T-helper 1 cell treated with Interleukin-12 subunit alpha and Interleukin-12 subunit beta and Interleukin-4 antibody, amounts not matched to agents 30 μg/mL and 1 μg/mL, for 36 hours (primary cell): ENCODE data around the gene SND1.

Source experiments
- H3K27ac Mint-ChIP-seq: one replicate; pipeline ENCODE4 v1.8.0; 2021; ENCODE audit warnings: mild to moderate bottlenecking, mixed read lengths
- H3K27me3 Mint-ChIP-seq: one replicate; pipeline ENCODE4 v1.8.0; 2021; ENCODE audit warnings: low read depth, mixed read lengths
- H3K36me3 Mint-ChIP-seq: one replicate; pipeline ENCODE4 v1.8.0; 2021; ENCODE audit warnings: low read depth, mixed read lengths
- H3K4me1 Mint-ChIP-seq: one replicate; pipeline ENCODE4 v1.8.0; 2021; ENCODE audit warnings: low read depth, mixed read lengths
- H3K4me3 Mint-ChIP-seq: one replicate; pipeline ENCODE4 v1.8.0; 2021; ENCODE audit warnings: mild to moderate bottlenecking, moderate library complexity, mixed read lengths
- H3K9me3 Mint-ChIP-seq: one replicate; pipeline ENCODE4 v1.8.0; 2021; ENCODE audit warnings: mixed read lengths

The SND1 gene

GRCh38 chr7:127940381-127941160 is 288.6 kb downstream of the SND1 start:
- H3K9me3 Mint-ChIP-seq: no peaks in the 10 kb centered on the region

GRCh38 chr7:127941476-127942210 is 289.6 kb downstream of the SND1 start:
- peaks cover 10% of the 10 kb centered on the region for H3K36me3 Mint-ChIP-seq
- H3K27me3 Mint-ChIP-seq: no peaks in the 10 kb centered on the region
- no peak overlapping the region for H3K27ac Mint-ChIP-seq
- no peak overlapping the region for H3K4me3 Mint-ChIP-seq
- no peaks in the 10 kb centered on the region for H3K9me3 Mint-ChIP-seq
- H3K4me1 Mint-ChIP-seq: peaks cover 3% of the 10 kb centered on the region

More at GRCh38 chr7:127940381-127941160, 288.6 kb downstream of the SND1 start:
- Mint-ChIP-seq H3K4me3 (no peak overlapping the region), H3K36me3 (peaks cover 7% of the 10 kb centered on the region), H3K4me1 (no peaks in the 10 kb centered on the region), H3K27ac (no peak overlapping the region), H3K27me3 (no peaks in the 10 kb centered on the region)

- no peak overlapping the region for H3K27ac Mint-ChIP-seq
- H3K4me1 Mint-ChIP-seq: peaks cover 3% of the 10 kb centered on the region
- peaks cover 8% of the 10 kb centered on the region for H3K36me3 Mint-ChIP-seq
- no peaks in the 10 kb centered on the region for H3K9me3 Mint-ChIP-seq
- H3K4me3 Mint-ChIP-seq: no peak overlapping the region
- H3K27me3 Mint-ChIP-seq: no peaks in the 10 kb centered on the region
These were observed 291.8 kb downstream of the SND1 start for GRCh38 chr7:127943541-127944521.

GRCh38 chr7:127946111-127946510 is 294.1 kb downstream of the SND1 start:
- H3K27me3 Mint-ChIP-seq: no peaks in the 10 kb centered on the region
- H3K4me1 Mint-ChIP-seq: peaks cover 3% of the 10 kb centered on the region
- H3K9me3 Mint-ChIP-seq: no peaks in the 10 kb centered on the region
- H3K36me3 Mint-ChIP-seq: peaks cover 7% of the 10 kb centered on the region
- no peak overlapping the region for H3K4me3 Mint-ChIP-seq
- H3K27ac Mint-ChIP-seq: no peak overlapping the region

- Mint-ChIP-seq H3K27ac (no peak overlapping the region), H3K36me3 (peaks cover 7% of the 10 kb centered on the region), H3K4me1 (peaks cover 3% of the 10 kb centered on the region)
These were observed 294.9 kb downstream of the SND1 start for GRCh38 chr7:127946847-127947246.

GRCh38 chr7:127948312-127948711 is 296.3 kb downstream of the SND1 start:
- H3K27me3 Mint-ChIP-seq: no peaks in the 10 kb centered on the region
- no peak overlapping the region for H3K4me3 Mint-ChIP-seq
- no peaks in the 10 kb centered on the region for H3K9me3 Mint-ChIP-seq
- peaks cover 3% of the 10 kb centered on the region for H3K4me1 Mint-ChIP-seq
- H3K36me3 Mint-ChIP-seq: peaks cover 5% of the 10 kb centered on the region
- H3K27ac Mint-ChIP-seq: no peak overlapping the region

More at GRCh38 chr7:127946847-127947246, 294.9 kb downstream of the SND1 start:
- no peak overlapping the region for H3K4me3 Mint-ChIP-seq
- H3K9me3 Mint-ChIP-seq: no peaks in the 10 kb centered on the region
- H3K27me3 Mint-ChIP-seq: no peaks in the 10 kb centered on the region

DNA sequence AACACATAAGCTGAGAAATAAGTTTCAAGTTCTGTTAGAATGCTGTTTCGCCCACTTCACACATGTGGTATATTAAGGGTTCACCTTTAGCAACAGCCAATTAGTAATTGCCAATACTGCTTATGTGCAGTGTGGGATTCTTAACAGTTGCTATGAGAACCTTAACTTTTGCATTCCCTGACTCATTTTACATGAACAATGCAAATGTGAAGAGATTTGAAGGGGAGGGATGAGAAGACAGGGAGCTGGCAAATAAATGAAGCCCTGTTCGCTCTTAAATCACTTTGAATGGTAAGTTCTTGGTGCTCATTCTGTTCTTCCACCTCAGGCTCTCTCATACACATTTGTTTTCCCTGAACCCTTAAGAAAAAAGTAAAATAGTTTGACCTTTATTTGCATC is 296.9 kb downstream of the SND1 start:
- Mint-ChIP-seq H3K4me3 (no peak overlapping the region), H3K36me3 (peaks cover 3% of the 10 kb centered on the region), H3K27me3 (no peaks in the 10 kb centered on the region), H3K9me3 (no peaks in the 10 kb centered on the region), H3K4me1 (peaks cover 3% of the 10 kb centered on the region), H3K27ac (no peak overlapping the region)

DNA sequence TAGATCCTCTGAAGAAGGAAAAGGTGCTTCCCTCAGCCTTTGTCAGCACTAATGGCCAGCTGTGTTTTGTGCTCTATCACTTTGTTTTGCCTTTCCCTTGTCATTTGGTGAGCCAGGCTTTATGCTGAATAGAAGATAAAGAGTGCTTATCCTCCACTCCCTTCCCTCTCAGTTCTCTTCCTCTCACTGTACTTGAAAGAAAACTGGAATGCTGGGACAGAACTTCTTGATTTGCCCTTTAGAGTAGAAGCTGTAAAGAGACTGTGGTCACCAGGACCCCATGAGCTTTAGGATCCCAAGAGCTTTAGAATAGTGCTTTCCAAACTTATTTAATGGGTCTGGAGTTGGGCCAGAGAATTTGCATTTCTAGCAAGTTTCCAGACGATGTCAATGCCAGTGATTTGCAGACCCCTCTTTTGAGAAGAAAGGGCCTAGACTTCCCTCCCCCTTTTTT is 297.8 kb downstream of the SND1 start:
- Mint-ChIP-seq H3K9me3 (no peaks in the 10 kb centered on the region), H3K36me3 (peaks cover 3% of the 10 kb centered on the region), H3K4me1 (peaks cover 3% of the 10 kb centered on the region), H3K4me3 (no peak overlapping the region), H3K27me3 (no peaks in the 10 kb centered on the region), H3K27ac (no peak overlapping the region)

DNA sequence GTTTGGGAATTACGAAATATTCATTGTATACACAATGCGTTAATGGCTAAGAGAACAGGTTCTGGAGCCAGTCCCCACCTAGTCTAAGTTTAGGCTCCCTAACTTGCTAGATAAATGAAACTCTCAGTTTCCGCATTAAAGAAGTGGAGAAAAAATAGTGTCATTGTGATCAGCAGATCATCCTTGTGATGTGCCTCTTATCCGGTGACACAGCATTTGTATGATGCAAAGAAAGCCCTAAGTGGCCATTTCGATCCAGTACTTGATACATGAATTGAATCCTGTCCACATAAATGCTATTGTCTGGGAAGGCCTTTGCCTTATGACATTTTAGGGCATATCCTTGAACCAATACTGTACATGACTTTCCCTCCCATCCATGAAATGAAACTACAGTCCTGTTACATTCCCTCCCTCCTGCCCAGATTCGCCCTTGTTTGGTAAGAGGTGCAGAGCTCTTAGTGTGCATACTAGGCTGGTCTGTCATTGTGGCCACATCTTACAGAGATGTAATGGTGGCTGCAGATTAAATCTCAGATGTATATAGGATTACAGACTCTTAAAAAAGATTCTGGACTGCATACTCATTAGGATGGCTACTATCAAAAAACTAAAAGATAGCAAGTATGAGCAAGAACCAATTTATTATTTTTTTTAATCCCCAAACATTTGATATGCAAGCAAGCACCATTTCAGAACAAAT is 298.4 kb downstream of the SND1 start:
- H3K27me3 Mint-ChIP-seq: no peaks in the 10 kb centered on the region
- H3K36me3 Mint-ChIP-seq: peaks cover 3% of the 10 kb centered on the region
- no peak overlapping the region for H3K27ac Mint-ChIP-seq
- H3K4me3 Mint-ChIP-seq: no peak overlapping the region
- peaks cover 3% of the 10 kb centered on the region for H3K4me1 Mint-ChIP-seq
- no peaks in the 10 kb centered on the region for H3K9me3 Mint-ChIP-seq

GRCh38 chr7:127953423-127954356 is 301.7 kb downstream of the SND1 start:
- Mint-ChIP-seq H3K4me1 (no peaks in the 10 kb centered on the region), H3K27me3 (no peaks in the 10 kb centered on the region), H3K4me3 (no peak overlapping the region), H3K9me3 (no peaks in the 10 kb centered on the region), H3K27ac (no peak overlapping the region), H3K36me3 (no peaks in the 10 kb centered on the region)

GRCh38 chr7:127954357-127954748 is 302.4 kb downstream of the SND1 start:
- no peaks in the 10 kb centered on the region for H3K4me1 Mint-ChIP-seq
- no peaks in the 10 kb centered on the region for H3K9me3 Mint-ChIP-seq
- H3K36me3 Mint-ChIP-seq: peaks cover under 1% of the 10 kb centered on the region
- H3K27ac Mint-ChIP-seq: no peak overlapping the region
- H3K4me3 Mint-ChIP-seq: no peak overlapping the region
- H3K27me3 Mint-ChIP-seq: no peaks in the 10 kb centered on the region

GRCh38 chr7:127955051-127955531 is 303.1 kb downstream of the SND1 start:
- Mint-ChIP-seq H3K4me1 (no peaks in the 10 kb centered on the region), H3K4me3 (no peak overlapping the region), H3K27me3 (no peaks in the 10 kb centered on the region), H3K27ac (no peak overlapping the region), H3K36me3 (peaks cover 3% of the 10 kb centered on the region), H3K9me3 (no peaks in the 10 kb centered on the region)

GRCh38 chr7:127957886-127958285 is 305.9 kb downstream of the SND1 start:
- H3K4me1 Mint-ChIP-seq: no peaks in the 10 kb centered on the region
- H3K9me3 Mint-ChIP-seq: peaks cover 4% of the 10 kb centered on the region
- no peaks in the 10 kb centered on the region for H3K27me3 Mint-ChIP-seq
- peaks cover 13% of the 10 kb centered on the region for H3K36me3 Mint-ChIP-seq
- no peak overlapping the region for H3K27ac Mint-ChIP-seq
- no peak overlapping the region for H3K4me3 Mint-ChIP-seq
